ENCODE results near the gene ARRB1.
"Not testable (repeated sequence)": the region's sequence is repeated elsewhere in the genome, so short reads cannot be mapped to it uniquely, and the experiment has no call there.

Gene ARRB1

GRCh38 chr11:75345455-75346160, 5.9 kb downstream of the ARRB1 start:
- FAIRE-seq (no peak), DNase-seq (ENCODE audit: extremely low spot score, insufficient read length, low read depth) (no peak)

GRCh38 chr11:75344761-75345454, 6.6 kb downstream of the ARRB1 start:
- FAIRE-seq (no peak), DNase-seq (ENCODE audit: extremely low spot score, insufficient read length, low read depth) (no peak)

GRCh38 chr11:75344186-75344585, 7.3 kb downstream of the ARRB1 start:
- DNase-seq (ENCODE audit: extremely low spot score, insufficient read length, low read depth) (no peak), FAIRE-seq (no peak)

- DNase-seq (ENCODE audit: extremely low spot score, insufficient read length, low read depth) (no peak), FAIRE-seq (no peak)
Observed at GRCh38 chr11:75342966-75343870, 8.2 kb downstream of the ARRB1 start.

- no peak for DNase-seq (ENCODE audit: extremely low spot score, insufficient read length, low read depth)
Observed at GRCh38 chr11:75342231-75342918, 9.1 kb downstream of the ARRB1 start.

GRCh38 chr11:75341612-75342011, 9.8 kb downstream of the ARRB1 start:
- DNase-seq (ENCODE audit: extremely low spot score, insufficient read length, low read depth): no peak
- FAIRE-seq: no peak

More at GRCh38 chr11:75342231-75342918, 9.1 kb downstream of the ARRB1 start:
- FAIRE-seq: no peak

GRCh38 chr11:75339685-75340409, 11.6 kb downstream of the ARRB1 start:
- no peak for DNase-seq (ENCODE audit: extremely low spot score, insufficient read length, low read depth)
- no peak for FAIRE-seq

- no peak for DNase-seq (ENCODE audit: extremely low spot score, insufficient read length, low read depth)
- no peak for FAIRE-seq
Observed at GRCh38 chr11:75338516-75339208, 12.8 kb downstream of the ARRB1 start.

- FAIRE-seq: no peak
- no peak for DNase-seq (ENCODE audit: extremely low spot score, insufficient read length, low read depth)
Observed at GRCh38 chr11:75337195-75337654, 14.2 kb downstream of the ARRB1 start.

GRCh38 chr11:75334976-75335375, 16.5 kb downstream of the ARRB1 start:
- DNase-seq (ENCODE audit: extremely low spot score, insufficient read length, low read depth): no peak
- FAIRE-seq: no peak

- no peak for FAIRE-seq
Observed at GRCh38 chr11:75334402-75334891, 17.0 kb downstream of the ARRB1 start.

GRCh38 chr11:75333807-75334140, 17.7 kb downstream of the ARRB1 start:
- no peak for DNase-seq (ENCODE audit: extremely low spot score, insufficient read length, low read depth)
- no peak for FAIRE-seq

More at GRCh38 chr11:75334402-75334891, 17.0 kb downstream of the ARRB1 start:
- no peak for DNase-seq (ENCODE audit: extremely low spot score, insufficient read length, low read depth)

- no peak for FAIRE-seq
- DNase-seq (ENCODE audit: extremely low spot score, insufficient read length, low read depth): no peak
Observed at GRCh38 chr11:75333022-75333806, 18.2 kb downstream of the ARRB1 start.

GRCh38 chr11:75331761-75332160, 19.7 kb downstream of the ARRB1 start:
- not testable (repeated sequence) for DNase-seq (ENCODE audit: extremely low spot score, insufficient read length, low read depth); FAIRE-seq

- DNase-seq (ENCODE audit: extremely low spot score, insufficient read length, low read depth); FAIRE-seq: not testable (repeated sequence)
Observed at GRCh38 chr11:75331304-75331703, 20.2 kb downstream of the ARRB1 start.

GRCh38 chr11:75330886-75331285, 20.6 kb downstream of the ARRB1 start:
- not testable (repeated sequence) for FAIRE-seq; DNase-seq (ENCODE audit: extremely low spot score, insufficient read length, low read depth)

- FAIRE-seq (no peak), DNase-seq (ENCODE audit: extremely low spot score, insufficient read length, low read depth) (no peak)
Observed at GRCh38 chr11:75330291-75330690, 21.2 kb downstream of the ARRB1 start.

All from GM18507 (cell line).